GM10266 (cell line): ENCODE results near the gene SAMD11.
"Not testable (repeated sequence)": the region's sequence is repeated elsewhere in the genome, so short reads cannot be mapped to it uniquely, and the experiment has no call there.

Source experiments
- DNase-seq: peaks from one replicate; pipeline ENCODE4 v3.0.0; 2012; ENCODE audit errors: extremely low spot score
- CTCF ChIP-seq: IDR thresholded peaks from 2 replicates; pipeline ENCODE4 v1.5.1; 2012; ENCODE audit warnings: mild to moderate bottlenecking, low read depth; ENCODE audit not compliant: control insufficient read depth, insufficient read depth; ENCODE audit errors: missing control alignments

Gene SAMD11

GRCh38 chr1:890661-891060 is 33.1 kb upstream of the SAMD11 start:
- TF ChIP-seq CTCF: no peak
- DNase-seq: no peak

- DNase-seq: no peak
- TF ChIP-seq CTCF: no peak
These were observed 26.5 kb upstream of the SAMD11 start for GRCh38 chr1:897226-897625.

- not testable (repeated sequence) for DNase-seq
These were observed 25.8 kb upstream of the SAMD11 start for GRCh38 chr1:897951-898350.

- no peak for DNase-seq
- TF ChIP-seq CTCF: no peak
These were observed 23.9 kb upstream of the SAMD11 start for GRCh38 chr1:899636-900317.

- no peak for DNase-seq
- TF ChIP-seq CTCF: no peak
These were observed 22.4 kb upstream of the SAMD11 start for GRCh38 chr1:901108-901859.

- no peak for DNase-seq
- TF ChIP-seq CTCF: no peak
These were observed 20.9 kb upstream of the SAMD11 start for GRCh38 chr1:902802-903201.

- peak; percentile 5 for DNase-seq
- no peak for TF ChIP-seq CTCF
These were observed 20.4 kb upstream of the SAMD11 start for GRCh38 chr1:903305-903704.
